BLaER1 treated with 17β-estradiol and CSF1 and Interleukin-3, amounts not matched to agents 10 nM and 100 nM (cell line): ENCODE data around the gene TMIGD2.

Experiments used
- H3K27ac ChIP-seq, 11 experiments: shearing (Covaris generic); formaldehyde crosslinking; 2 replicates each; pipeline ENCODE4 v1.8.1; 2022
- H3K27me3 ChIP-seq, 11 experiments: shearing (Covaris generic); formaldehyde crosslinking; 2 replicates each; pipeline ENCODE4 v1.8.1; 2022
- H3K36me3 ChIP-seq, 11 experiments: shearing (Covaris generic); formaldehyde crosslinking; 2 replicates each; pipeline ENCODE4 v1.8.1; 2022
- H3K4me1 ChIP-seq, 10 experiments: shearing (Covaris generic); formaldehyde crosslinking; 2 replicates each; pipeline ENCODE4 v1.8.1; 2022
- H3K4me2 ChIP-seq, 11 experiments: shearing (Covaris generic); formaldehyde crosslinking; 2 replicates each; pipeline ENCODE4 v1.8.1; 2022
- H3K4me3 ChIP-seq, 10 experiments: shearing (Covaris generic); formaldehyde crosslinking; 2 replicates each; pipeline ENCODE4 v1.8.1; 2022
- H3K9ac ChIP-seq, 11 experiments: shearing (Covaris generic); formaldehyde crosslinking; 2 replicates each; pipeline ENCODE4 v1.8.1; 2022
- H3K9me3 ChIP-seq, 11 experiments: shearing (Covaris generic); formaldehyde crosslinking; replicated peaks in 1 of 11; 2 replicates each; pipeline ENCODE4 v1.8.1; 2022
- H4K20me1 ChIP-seq, 11 experiments: shearing (Covaris generic); formaldehyde crosslinking; 2 replicates each; pipeline ENCODE4 v1.8.1; 2022
- Cebpa-rat ChIP-seq, 11 experiments: shearing (Covaris generic); IDR thresholded peaks; 2 replicates each; pipeline ENCODE4 v1.8.1; 2022

TMIGD2 gene

GRCh38 chr19:4272894-4273293 is 29.3 kb downstream of the TMIGD2 start:
- Histone ChIP-seq H4K20me1 (peaks cover 0 to 16% (median 0%) of the 10 kb centered on the region in 11 experiments; a peak in 6 of 22 replicates), H3K27me3 (peaks cover 3 to 11% (median 9%) of the 10 kb centered on the region in 11 experiments; a peak in 21 of 22 replicates), H3K9me3 (no peaks in the 10 kb centered on the region), H3K27ac (no peak overlapping the region), H3K4me1 (peaks cover 0 to 7% (median 2%) of the 10 kb centered on the region in 10 experiments; a peak in 13 of 20 replicates), H3K4me2 (no peak overlapping the region), H3K9ac (peak overlapping the region in 1 of 11 experiments; percentile 9; a peak in 1 of 22 replicates), H3K36me3 (peaks cover 36 to 50% (median 43%) of the 10 kb centered on the region in 11 experiments), H3K4me3 (no peak overlapping the region)
- no peak for TF ChIP-seq Cebpa-rat (IDR thresholded peaks at IDR 0.05)

GRCh38 chr19:4268816-4269430 is 33.3 kb downstream of the TMIGD2 start:
- no peaks in the 10 kb centered on the region for H3K9me3 ChIP-seq
- H3K4me3 ChIP-seq, result no peak overlapping the region
- H3K9ac ChIP-seq, result 0 out of 22 replicates have a peak overlapping the region, but pooled peaks of 1 of the 11 experiments have one; percentile 9
- peaks cover 5 to 25% (median 14%) of the 10 kb centered on the region in 11 experiments; a peak in 18 of 22 replicates for H4K20me1 ChIP-seq
- no peak overlapping the region for H3K27ac ChIP-seq
- no peak overlapping the region for H3K4me2 ChIP-seq
- no peak for TF ChIP-seq Cebpa-rat (IDR thresholded peaks at IDR 0.05)
- H3K36me3 ChIP-seq, result peaks cover 61 to 85% (median 69%) of the 10 kb centered on the region in 11 experiments
- no peaks in the 10 kb centered on the region for H3K27me3 ChIP-seq
- peaks cover 18 to 37% (median 29%) of the 10 kb centered on the region in 10 experiments; a peak in 19 of 20 replicates for H3K4me1 ChIP-seq

- H3K27me3 ChIP-seq, result no peaks in the 10 kb centered on the region
- H3K9me3 ChIP-seq, result no peaks in the 10 kb centered on the region
- no peak overlapping the region for H3K4me2 ChIP-seq
- H3K4me3 ChIP-seq, result no peak overlapping the region
- H4K20me1 ChIP-seq, result peaks cover 5 to 23% (median 14%) of the 10 kb centered on the region in 11 experiments; a peak in 18 of 22 replicates
- 0 out of 22 replicates have a peak overlapping the region, but pooled peaks of 1 of the 11 experiments have one; percentile 9 for H3K9ac ChIP-seq
- TF ChIP-seq Cebpa-rat (IDR thresholded peaks at IDR 0.05), result no peak
- peaks cover 21 to 45% (median 37%) of the 10 kb centered on the region in 10 experiments; a peak in 19 of 20 replicates for H3K4me1 ChIP-seq
- peaks cover 63 to 92% (median 76%) of the 10 kb centered on the region in 11 experiments for H3K36me3 ChIP-seq
- no peak overlapping the region for H3K27ac ChIP-seq
Observed at GRCh38 chr19:4267901-4268815, 34.0 kb downstream of the TMIGD2 start.

- Histone ChIP-seq H3K36me3 (peaks cover 71 to 98% (median 85%) of the 10 kb centered on the region in 11 experiments), H3K27ac (no peak overlapping the region), H3K4me1 (peaks cover 21 to 51% (median 39%) of the 10 kb centered on the region in 10 experiments; a peak in 19 of 20 replicates), H4K20me1 (peaks cover 5 to 20% (median 14%) of the 10 kb centered on the region in 11 experiments; a peak in 18 of 22 replicates), H3K27me3 (no peaks in the 10 kb centered on the region), H3K9ac (no peak overlapping the region), H3K9me3 (no peaks in the 10 kb centered on the region), H3K4me3 (no peak overlapping the region), H3K4me2 (peak overlapping the region in 7 of 11 experiments; percentile 22 to 66 (median 40); a peak in 11 of 22 replicates)
- TF ChIP-seq Cebpa-rat (IDR thresholded peaks at IDR 0.05), result no peak
Observed at GRCh38 chr19:4267101-4267900, 34.9 kb downstream of the TMIGD2 start.

GRCh38 chr19:4266253-4267000 is 35.8 kb downstream of the TMIGD2 start:
- no peak for TF ChIP-seq Cebpa-rat (IDR thresholded peaks at IDR 0.05)
- Histone ChIP-seq H3K9ac (no peak overlapping the region), H3K4me2 (peak overlapping the region in 7 of 11 experiments; percentile 22 to 66 (median 40); a peak in 13 of 22 replicates), H3K27ac (0 out of 22 replicates have a peak overlapping the region, but pooled peaks of 1 of the 11 experiments have one; percentile 3), H3K4me1 (peaks cover 21 to 52% (median 40%) of the 10 kb centered on the region in 10 experiments; a peak in 19 of 20 replicates), H3K4me3 (no peak overlapping the region), H3K36me3 (peaks cover 69 to 98% (median 84%) of the 10 kb centered on the region in 11 experiments), H3K9me3 (no peaks in the 10 kb centered on the region), H4K20me1 (peaks cover 5 to 20% (median 14%) of the 10 kb centered on the region in 11 experiments; a peak in 18 of 22 replicates), H3K27me3 (no peaks in the 10 kb centered on the region)

DNA sequence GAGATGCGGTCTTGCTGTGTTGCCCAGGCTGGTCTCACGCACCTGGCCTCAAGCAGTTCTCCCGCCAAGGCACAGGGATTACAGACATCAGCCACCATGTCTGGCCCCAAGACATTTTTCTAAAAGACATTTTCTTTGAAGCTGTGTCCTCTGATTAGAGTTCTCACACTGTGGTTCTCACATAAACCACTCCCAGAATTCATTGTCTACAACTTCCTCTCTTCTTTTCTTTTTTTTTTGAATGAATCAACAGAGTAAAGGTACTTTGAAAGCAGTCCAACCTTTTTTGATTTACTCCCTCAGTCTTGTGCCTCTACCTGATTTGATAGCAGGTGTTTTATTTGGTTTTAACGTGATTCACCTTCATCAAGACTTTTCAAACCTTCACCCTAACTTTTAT is 37.4 kb downstream of the TMIGD2 start:
- Histone ChIP-seq H3K27ac (peak overlapping the region in 5 of 11 experiments; percentile 1 to 64 (median 51); a peak in 5 of 22 replicates), H3K4me3 (no peak overlapping the region), H4K20me1 (peaks cover 5 to 20% (median 14%) of the 10 kb centered on the region in 11 experiments; a peak in 18 of 22 replicates), H3K36me3 (peaks cover 61 to 96% (median 78%) of the 10 kb centered on the region in 11 experiments), H3K4me2 (peak overlapping the region; percentile 1 to 81 (median 36); a peak in 14 of 22 replicates), H3K27me3 (no peaks in the 10 kb centered on the region), H3K9ac (peak overlapping the region in 2 of 11 experiments; percentile 19 to 24; a peak in 5 of 22 replicates), H3K9me3 (no peaks in the 10 kb centered on the region), H3K4me1 (peaks cover 33 to 69% (median 55%) of the 10 kb centered on the region in 10 experiments)
- no peak for TF ChIP-seq Cebpa-rat (IDR thresholded peaks at IDR 0.05)

GRCh38 chr19:4260613-4261191 is 41.5 kb downstream of the TMIGD2 start:
- H4K20me1 ChIP-seq, result peaks cover 0 to 15% (median 6%) of the 10 kb centered on the region in 11 experiments; a peak in 6 of 22 replicates
- H3K4me2 ChIP-seq, result peak overlapping the region; percentile 29 to 82 (median 49)
- no peak for TF ChIP-seq Cebpa-rat (IDR thresholded peaks at IDR 0.05)
- H3K9ac ChIP-seq, result peak overlapping the region in 2 of 11 experiments; percentile 14 to 34; a peak in 1 of 22 replicates
- peaks cover 62 to 96% (median 84%) of the 10 kb centered on the region in 11 experiments for H3K36me3 ChIP-seq
- peaks cover 5 to 11% (median 7%) of the 10 kb centered on the region in 11 experiments; a peak in 18 of 22 replicates for H3K9me3 ChIP-seq
- H3K27ac ChIP-seq, result peak overlapping the region in 6 of 11 experiments; percentile 10 to 37 (median 23); a peak in 4 of 22 replicates
- H3K4me3 ChIP-seq, result no peak overlapping the region
- no peaks in the 10 kb centered on the region for H3K27me3 ChIP-seq
- H3K4me1 ChIP-seq, result peaks cover 23 to 52% (median 42%) of the 10 kb centered on the region in 10 experiments
